ENCODE measurements around the gene BMP10.

BMP10 gene

GRCh38 chr2:68829749-68830148, 41.4 kb downstream of the BMP10 start:
- H3K4me3 ChIP-seq (replicated peaks; ENCODE audit: low read depth, low read length), result no peak overlapping the region
- no peak for TF ChIP-seq CTCF (IDR thresholded peaks at IDR 0.05; ENCODE audit: low read depth, low read length, missing control alignments)
- no peak for DNase-seq (ENCODE audit: extremely low read depth, low read depth)

GRCh38 chr2:68828887-68829708, 42.1 kb downstream of the BMP10 start:
- peak; percentile 95 for DNase-seq (ENCODE audit: extremely low read depth, low read depth)
- no peak for TF ChIP-seq CTCF (IDR thresholded peaks at IDR 0.05; ENCODE audit: low read depth, low read length, missing control alignments)

GRCh38 chr2:68827666-68828065, 43.5 kb downstream of the BMP10 start:
- DNase-seq (ENCODE audit: extremely low read depth, low read depth), result no peak
- no peak for TF ChIP-seq CTCF (IDR thresholded peaks at IDR 0.05; ENCODE audit: low read depth, low read length, missing control alignments)
- H3K4me3 ChIP-seq (replicated peaks; ENCODE audit: low read depth, low read length), result no peak overlapping the region

More at GRCh38 chr2:68828887-68829708, 42.1 kb downstream of the BMP10 start:
- H3K4me3 ChIP-seq (replicated peaks; ENCODE audit: low read depth, low read length), result no peak overlapping the region

- no peak for TF ChIP-seq CTCF (IDR thresholded peaks at IDR 0.05; ENCODE audit: low read depth, low read length, missing control alignments)
- H3K4me3 ChIP-seq (replicated peaks; ENCODE audit: low read depth, low read length), result no peak overlapping the region
- DNase-seq (ENCODE audit: extremely low read depth, low read depth), result no peak
Measured at GRCh38 chr2:68825866-68826265, 45.3 kb downstream of the BMP10 start.

GRCh38 chr2:68824831-68825230, 46.4 kb downstream of the BMP10 start:
- TF ChIP-seq CTCF (IDR thresholded peaks at IDR 0.05; ENCODE audit: low read depth, low read length, missing control alignments), result no peak
- H3K4me3 ChIP-seq (replicated peaks; ENCODE audit: low read depth, low read length), result no peak overlapping the region
- DNase-seq (ENCODE audit: extremely low read depth, low read depth), result no peak

GRCh38 chr2:68822207-68822872, 48.9 kb downstream of the BMP10 start:
- no peak for TF ChIP-seq CTCF (IDR thresholded peaks at IDR 0.05; ENCODE audit: low read depth, low read length, missing control alignments)
- H3K4me3 ChIP-seq (replicated peaks; ENCODE audit: low read depth, low read length), result no peak overlapping the region
- no peak for DNase-seq (ENCODE audit: extremely low read depth, low read depth)
